Measurements from ENCODE around the gene DRC1. TPM values are rescaled to one million over a fixed set of nuclear protein-coding genes. Genes with fewer than 3 reads are reported as not detected.

Gene DRC1
- total RNA-seq, 8 experiments from 2014 or later, result 0.43 to 37.1 (median 0.58) TPM; not detected in 3

GRCh38 chr2:26438526-26438925 lies 36.8 kb downstream of the DRC1 start:
- Histone ChIP-seq H3K4me3 (no peak overlapping the region), H3K4me1 (replicated peaks in 1 of 2) (no peaks in the 10 kb centered on the region), H3K27ac (no peak overlapping the region)
- peak in 3 of 8 experiments; percentile 76 to 99 (median 98) for ATAC-seq (replicated peaks in 6 of 8)
- in situ Hi-C loops (cut with MboI; ENCODE audit: low pct_unique_long_range_greater_than_20kb in 2 of 9, low sequenced_read_pairs in 9 of 9, unreplicated experiment in 9 of 9), result no loop called here
- 5 to 100% (median 73%) methylated on average over 3 to 6 of the region's 8 CpGs; no CpG with 5 or more reads in 2 of the 10 experiments for WGBS, 10 experiments

GRCh38 chr2:26438926-26439325 lies 37.2 kb downstream of the DRC1 start:
- Histone ChIP-seq H3K27ac (no peak overlapping the region), H3K4me3 (no peak overlapping the region), H3K4me1 (replicated peaks in 1 of 2) (no peaks in the 10 kb centered on the region)
- in situ Hi-C loops (cut with MboI; ENCODE audit: low pct_unique_long_range_greater_than_20kb in 2 of 9, low sequenced_read_pairs in 9 of 9, unreplicated experiment in 9 of 9), result no loop called here
- WGBS, 10 experiments, result 80 to 100% (median 88%) methylated on average over 2 to 5 of the region's 5 CpGs; no CpG with 5 or more reads in 3 of the 10 experiments
- ATAC-seq (replicated peaks in 6 of 8), result no peak

- H3K4me3 ChIP-seq, result no peak overlapping the region
- in situ Hi-C loops (cut with MboI; ENCODE audit: low pct_unique_long_range_greater_than_20kb in 2 of 9, low sequenced_read_pairs in 9 of 9, unreplicated experiment in 9 of 9), result no loop called here
- no peak for ATAC-seq (replicated peaks in 6 of 8)
- 38 to 100% (median 92%) methylated on average over 1 to 2 of the region's 2 CpGs; no CpG with 5 or more reads in 2 of the 10 experiments for WGBS, 10 experiments
- no peak overlapping the region for H3K27ac ChIP-seq
- H3K4me1 ChIP-seq (replicated peaks in 1 of 2), result no peaks in the 10 kb centered on the region
These were observed 40.6 kb downstream of the DRC1 start for GRCh38 chr2:26442301-26442700.

- no peak overlapping the region for H3K4me3 ChIP-seq
- in situ Hi-C loops (cut with MboI; ENCODE audit: low pct_unique_long_range_greater_than_20kb in 2 of 9, low sequenced_read_pairs in 9 of 9, unreplicated experiment in 9 of 9), result no loop called here
- 0 to 100% (median 48%) methylated on average over 1 to 3 of the region's 3 CpGs; no CpG with 5 or more reads in 2 of the 10 experiments for WGBS, 10 experiments
These were observed 41.0 kb downstream of the DRC1 start for GRCh38 chr2:26442707-26443106.

GRCh38 chr2:26444236-26444635 lies 42.5 kb downstream of the DRC1 start:
- no peak overlapping the region for H3K4me3 ChIP-seq
- 0 to 100% (median 87%) methylated on average over 1 to 5 of the region's 7 CpGs; no CpG with 5 or more reads in 2 of the 10 experiments for WGBS, 10 experiments
- in situ Hi-C loops (cut with MboI; ENCODE audit: low pct_unique_long_range_greater_than_20kb in 2 of 9, low sequenced_read_pairs in 9 of 9, unreplicated experiment in 9 of 9), result no loop called here
- H3K27ac ChIP-seq, result no peak overlapping the region
- H3K4me1 ChIP-seq (replicated peaks in 1 of 2), result no peaks in the 10 kb centered on the region
- no peak for ATAC-seq (replicated peaks in 6 of 8)

More at GRCh38 chr2:26442707-26443106, 41.0 kb downstream of the DRC1 start:
- no peak overlapping the region for H3K27ac ChIP-seq
- ATAC-seq (replicated peaks in 6 of 8), result no peak
- H3K4me1 ChIP-seq (replicated peaks in 1 of 2), result no peaks in the 10 kb centered on the region

- no peak overlapping the region for H3K4me3 ChIP-seq
- no peak for ATAC-seq (replicated peaks in 6 of 8)
- H3K4me1 ChIP-seq (replicated peaks in 1 of 2), result no peaks in the 10 kb centered on the region
- no peak overlapping the region for H3K27ac ChIP-seq
- in situ Hi-C loops (cut with MboI; ENCODE audit: low pct_unique_long_range_greater_than_20kb in 2 of 9, low sequenced_read_pairs in 9 of 9, unreplicated experiment in 9 of 9), result no loop called here
- WGBS, 10 experiments, result 67 to 100% (median 84%) methylated on average over 4 to 6 of the region's 9 CpGs; no CpG with 5 or more reads in 4 of the 10 experiments
These were observed 46.9 kb downstream of the DRC1 start for GRCh38 chr2:26448651-26449050.

GRCh38 chr2:26449278-26450030 lies 47.7 kb downstream of the DRC1 start:
- in situ Hi-C loops (cut with MboI; ENCODE audit: low pct_unique_long_range_greater_than_20kb in 2 of 9, low sequenced_read_pairs in 9 of 9, unreplicated experiment in 9 of 9), result loop anchor here in 1 of 9 experiments (25.0 kb wide), 1 partner anchor 212 kb away; the partner anchor contains the start of genes HADHA and HADHB
- Histone ChIP-seq H3K27ac (no peak overlapping the region), H3K4me1 (replicated peaks in 1 of 2) (no peaks in the 10 kb centered on the region), H3K4me3 (no peak overlapping the region)
- 75 to 90% (median 80%) methylated on average over 1 to 2 of the region's 10 CpGs; no CpG with 5 or more reads in 7 of the 10 experiments for WGBS, 10 experiments
- ATAC-seq (replicated peaks in 6 of 8), result no peak

GRCh38 chr2:26450031-26450635 lies 48.4 kb downstream of the DRC1 start:
- in situ Hi-C loops (cut with MboI; ENCODE audit: low pct_unique_long_range_greater_than_20kb in 2 of 9, low sequenced_read_pairs in 9 of 9, unreplicated experiment in 9 of 9), result loop anchor here in 1 of 9 experiments (25.0 kb wide), 1 partner anchor 213 kb away; the partner anchor contains the start of genes HADHA and HADHB
- 0 to 100% (median 80%) methylated on average over 1 to 10 of the region's 13 CpGs; no CpG with 5 or more reads in 1 of the 10 experiments for WGBS, 10 experiments
- Histone ChIP-seq H3K27ac (no peak overlapping the region), H3K4me1 (replicated peaks in 1 of 2) (no peaks in the 10 kb centered on the region), H3K4me3 (no peak overlapping the region)
- ATAC-seq (replicated peaks in 6 of 8), result no peak

GRCh38 chr2:26451700-26452099 lies 50.0 kb downstream of the DRC1 start:
- 91 to 100% (median 100%) methylated on average over 1 of the region's 1 CpG; no CpG with 5 or more reads in 1 of the 10 experiments for WGBS, 10 experiments
- Histone ChIP-seq H3K4me3 (no peak overlapping the region), H3K4me1 (replicated peaks in 1 of 2) (peaks cover 0 to 3% of the 10 kb centered on the region in 2 donors), H3K27ac (no peak overlapping the region)
- ATAC-seq (replicated peaks in 6 of 8), result no peak
- in situ Hi-C loops (cut with MboI; ENCODE audit: low pct_unique_long_range_greater_than_20kb in 2 of 9, low sequenced_read_pairs in 9 of 9, unreplicated experiment in 9 of 9), result loop anchor here in 1 of 9 experiments (25.0 kb wide), 1 partner anchor 214 kb away; the partner anchor contains the start of genes HADHA and HADHB

GRCh38 chr2:26453421-26454329 lies 52.0 kb downstream of the DRC1 start:
- Histone ChIP-seq H3K27ac (no peak overlapping the region), H3K4me3 (no peak overlapping the region), H3K4me1 (replicated peaks in 1 of 2) (peaks cover 7 to 14% of the 10 kb centered on the region in 2 donors)
- no peak for ATAC-seq (replicated peaks in 6 of 8)
- WGBS, 10 experiments, result 0 to 100% (median 70%) methylated on average over 1 to 10 of the region's 11 CpGs; no CpG with 5 or more reads in 2 of the 10 experiments
- in situ Hi-C loops (cut with MboI; ENCODE audit: low pct_unique_long_range_greater_than_20kb in 2 of 9, low sequenced_read_pairs in 9 of 9, unreplicated experiment in 9 of 9), result loop anchor here in 1 of 9 experiments (25.0 kb wide), 1 partner anchor 216 kb away; the partner anchor contains the start of genes HADHA and HADHB

GRCh38 chr2:26454561-26455001 lies 52.9 kb downstream of the DRC1 start:
- in situ Hi-C loops (cut with MboI; ENCODE audit: low pct_unique_long_range_greater_than_20kb in 2 of 9, low sequenced_read_pairs in 9 of 9, unreplicated experiment in 9 of 9), result loop anchor here in 1 of 9 experiments (25.0 kb wide), 1 partner anchor 217 kb away; the partner anchor contains the start of genes HADHA and HADHB
- no peak overlapping the region for H3K4me3 ChIP-seq
- 40 to 100% (median 73%) methylated on average over 1 to 4 of the region's 10 CpGs; no CpG with 5 or more reads in 7 of the 10 experiments for WGBS, 10 experiments

GRCh38 chr2:26455037-26455669 lies 53.4 kb downstream of the DRC1 start:
- Histone ChIP-seq H3K4me3 (no peak overlapping the region), H3K4me1 (replicated peaks in 1 of 2) (peaks cover 7 to 14% of the 10 kb centered on the region in 2 donors), H3K27ac (no peak overlapping the region)
- in situ Hi-C loops (cut with MboI; ENCODE audit: low pct_unique_long_range_greater_than_20kb in 2 of 9, low sequenced_read_pairs in 9 of 9, unreplicated experiment in 9 of 9), result loop anchor here in 1 of 9 experiments (25.0 kb wide), 1 partner anchor 218 kb away; the partner anchor contains the start of genes HADHA and HADHB
- ATAC-seq (replicated peaks in 6 of 8), result no peak
- WGBS, 10 experiments, result 0 to 100% (median 60%) methylated on average over 1 to 3 of the region's 11 CpGs; no CpG with 5 or more reads in 5 of the 10 experiments

More at GRCh38 chr2:26454561-26455001, 52.9 kb downstream of the DRC1 start:
- H3K27ac ChIP-seq, result no peak overlapping the region
- ATAC-seq (replicated peaks in 6 of 8), result no peak
- peaks cover 7 to 14% of the 10 kb centered on the region in 2 donors for H3K4me1 ChIP-seq (replicated peaks in 1 of 2)
